Measurements from ENCODE around the gene TRIM51G. TPM values are rescaled to one million over a fixed set of nuclear protein-coding genes. Genes with fewer than 3 reads are reported as not detected.
"Not testable (repeated sequence)": the region's sequence is repeated elsewhere in the genome, so short reads cannot be mapped to it uniquely, and the experiment has no call there.

TRIM51G gene, protein sequence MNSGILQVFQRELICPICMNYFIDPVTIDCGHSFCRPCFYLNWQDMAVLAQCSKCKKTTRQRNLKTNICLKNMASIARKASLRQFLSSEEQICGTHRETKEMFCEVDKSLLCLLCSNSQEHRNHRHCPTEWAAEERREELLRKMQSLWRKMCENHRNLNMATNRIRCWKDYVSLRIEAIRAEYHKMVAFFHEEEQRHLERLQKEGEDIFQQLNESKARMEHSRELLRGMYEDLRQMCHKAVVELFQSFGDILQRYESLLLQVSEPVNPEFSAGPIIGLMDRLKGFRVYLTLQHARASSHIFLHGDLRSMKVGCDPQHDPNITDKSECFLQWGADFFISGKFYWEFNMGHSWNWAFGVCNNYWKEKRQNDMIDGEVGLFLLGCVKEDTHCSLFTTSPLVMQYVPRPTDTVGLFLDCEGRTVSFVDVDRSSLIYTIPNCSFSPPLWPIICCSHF
- not detected for total RNA-seq
- polyA plus RNA-seq: not detected

DNA sequence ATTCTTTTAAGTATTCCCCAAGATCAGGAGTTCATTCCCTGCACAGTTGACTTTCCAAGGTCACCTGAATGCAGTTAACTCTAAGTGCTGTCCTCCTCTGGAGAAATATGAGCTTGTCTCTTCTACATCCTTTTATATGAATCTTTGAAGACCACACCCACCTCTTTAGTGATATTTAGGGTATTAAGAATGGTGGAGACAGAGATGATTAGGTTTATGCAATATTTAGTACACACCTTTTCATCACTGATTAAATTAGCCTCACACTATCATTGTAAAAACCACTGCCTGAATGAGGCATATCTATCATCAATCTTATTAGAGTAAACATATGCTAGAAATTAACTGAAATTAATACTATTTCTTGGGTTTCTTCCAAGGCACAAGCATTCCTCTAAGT is at the start of gene TRIM51G:
Gene TRIM51G, minus strand, starts transcription at position 101 of the 400 bp plus-strand sequence. CDS start 2,190 bp downstream, outside the sequence.
- H3K9me3 Mint-ChIP-seq; H3K4me1 ChIP-seq (ENCODE audit: insufficient read depth, low read length); H3K27ac ChIP-seq (ENCODE audit: low read depth, low read length); H3K36me3 Mint-ChIP-seq; H3K27me3 ChIP-seq (ENCODE audit: insufficient read depth, low read length, poor library complexity, severe bottlenecking); H3K9me3 ChIP-seq (ENCODE audit: low read length); DNase-seq; H3K4me3 ChIP-seq (ENCODE audit: low read length); H3K4me3 Mint-ChIP-seq; H3K36me3 ChIP-seq (ENCODE audit: insufficient read depth, low read length); H3K4me1 Mint-ChIP-seq; H3K27me3 Mint-ChIP-seq; H3K27ac Mint-ChIP-seq; CTCF ChIA-PET; POLR2A ChIA-PET: not testable (repeated sequence)

GRCh38 chr11:49028523-49028922 is 44.8 kb upstream of the TRIM51G start, which contains the start of gene TRIM49B:
TRIM49B (plus strand) TSS chr11:49028823; CDS start chr11:49031600, 2,777 bp downstream.
- H3K4me1 Mint-ChIP-seq; H3K4me1 ChIP-seq (ENCODE audit: insufficient read depth, low read length); H3K36me3 Mint-ChIP-seq; H3K27me3 ChIP-seq (ENCODE audit: insufficient read depth, low read length, poor library complexity, severe bottlenecking); POLR2A ChIA-PET; H3K27ac Mint-ChIP-seq; H3K9me3 Mint-ChIP-seq; H3K4me3 Mint-ChIP-seq; H3K4me3 ChIP-seq (ENCODE audit: low read length); H3K9me3 ChIP-seq (ENCODE audit: low read length); H3K27me3 Mint-ChIP-seq; CTCF ChIA-PET; H3K27ac ChIP-seq (ENCODE audit: low read depth, low read length); H3K36me3 ChIP-seq (ENCODE audit: insufficient read depth, low read length); DNase-seq: not testable (repeated sequence)

DNA sequence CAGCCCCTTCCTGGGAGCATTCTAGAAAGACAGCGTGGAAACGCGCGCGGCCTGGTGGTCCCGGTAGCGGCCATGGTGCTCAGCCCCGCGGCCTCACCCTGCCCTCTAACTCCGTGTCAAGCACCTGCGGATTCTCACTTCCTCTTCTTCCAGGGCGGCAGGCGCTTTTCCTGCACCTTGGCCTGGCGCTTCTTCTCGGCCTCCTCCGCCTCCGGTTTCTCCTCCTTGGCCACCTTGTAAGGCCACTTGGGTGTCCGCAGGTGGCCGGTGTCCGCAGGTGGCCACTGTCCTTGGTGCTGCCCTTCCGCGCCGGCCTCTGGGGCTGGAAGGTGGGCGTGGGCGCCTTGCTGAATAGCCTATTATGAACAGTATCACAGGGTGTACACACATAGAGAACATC is 15.1 kb downstream of the TRIM51G start:
- H3K4me1 Mint-ChIP-seq; H3K36me3 Mint-ChIP-seq; H3K27me3 ChIP-seq (ENCODE audit: insufficient read depth, low read length, poor library complexity, severe bottlenecking); H3K9me3 Mint-ChIP-seq; H3K9me3 ChIP-seq (ENCODE audit: low read length); H3K27ac Mint-ChIP-seq; POLR2A ChIA-PET; H3K27ac ChIP-seq (ENCODE audit: low read depth, low read length); H3K4me3 ChIP-seq (ENCODE audit: low read length); H3K4me3 Mint-ChIP-seq; H3K27me3 Mint-ChIP-seq; CTCF ChIA-PET; H3K36me3 ChIP-seq (ENCODE audit: insufficient read depth, low read length); H3K4me1 ChIP-seq (ENCODE audit: insufficient read depth, low read length); DNase-seq: not testable (repeated sequence)

DNA sequence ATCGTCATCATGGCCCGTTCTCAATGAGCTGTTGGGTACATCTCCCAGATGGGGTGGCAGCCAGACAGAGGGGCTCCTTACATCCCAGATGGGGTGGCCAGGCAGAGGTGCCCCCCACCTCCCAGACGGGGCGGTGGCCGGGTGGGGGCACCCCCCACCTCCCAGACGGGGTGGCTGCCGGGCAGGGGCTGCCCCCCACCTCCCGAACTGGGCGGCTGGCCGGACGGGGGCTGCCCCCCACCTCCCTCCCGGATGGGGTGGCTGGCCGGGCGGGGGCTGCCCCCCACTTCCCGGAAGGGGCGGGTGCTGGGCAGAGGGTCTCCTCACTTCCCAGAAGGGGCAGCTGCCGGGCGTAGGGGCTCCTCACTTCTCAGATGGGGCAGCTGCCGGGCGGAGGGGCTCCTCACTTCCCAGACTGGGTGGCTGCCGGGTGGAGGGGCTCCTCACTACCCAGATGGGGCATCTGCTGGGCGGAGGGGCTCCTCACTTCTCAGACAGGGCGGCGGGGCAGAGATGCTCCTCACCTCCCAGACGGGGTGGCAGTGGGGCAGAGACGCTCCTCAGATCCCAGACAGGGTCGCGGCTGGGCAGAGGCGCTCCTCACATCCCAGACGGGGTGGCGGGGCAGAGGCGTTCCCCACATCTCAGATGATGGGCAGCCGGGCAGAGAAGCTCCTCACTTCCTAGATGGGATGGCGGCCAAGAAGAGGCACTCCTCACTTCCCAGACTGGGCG is 28.2 kb downstream of the TRIM51G start:
- peaks cover 0 to 11% (median 5%) of the 10 kb centered on the region in 5 donors for H3K9me3 Mint-ChIP-seq

GRCh38 chr11:48945796-48946195 is 37.9 kb downstream of the TRIM51G start:
- H3K27me3 Mint-ChIP-seq, CTCF ChIA-PET, POLR2A ChIA-PET: not testable (repeated sequence)

More for the DNA sequence above, 28.2 kb downstream of the TRIM51G start:
- DNase-seq; H3K4me3 Mint-ChIP-seq; H3K27me3 ChIP-seq (ENCODE audit: insufficient read depth, low read length, poor library complexity, severe bottlenecking); H3K4me1 ChIP-seq (ENCODE audit: insufficient read depth, low read length); H3K36me3 Mint-ChIP-seq; POLR2A ChIA-PET; H3K27ac Mint-ChIP-seq; CTCF ChIA-PET; H3K4me3 ChIP-seq (ENCODE audit: low read length); H3K36me3 ChIP-seq (ENCODE audit: insufficient read depth, low read length); H3K27me3 Mint-ChIP-seq; H3K4me1 Mint-ChIP-seq; H3K27ac ChIP-seq (ENCODE audit: low read depth, low read length); H3K9me3 ChIP-seq (ENCODE audit: low read length): not testable (repeated sequence)

More at GRCh38 chr11:48945796-48946195, 37.9 kb downstream of the TRIM51G start:
- H3K4me1 ChIP-seq (ENCODE audit: insufficient read depth, low read length); H3K4me3 ChIP-seq (ENCODE audit: low read length); H3K9me3 ChIP-seq (ENCODE audit: low read length); H3K27ac ChIP-seq (ENCODE audit: low read depth, low read length); H3K36me3 Mint-ChIP-seq; H3K4me3 Mint-ChIP-seq; DNase-seq; H3K36me3 ChIP-seq (ENCODE audit: insufficient read depth, low read length); H3K4me1 Mint-ChIP-seq; H3K27me3 ChIP-seq (ENCODE audit: insufficient read depth, low read length, poor library complexity, severe bottlenecking); H3K9me3 Mint-ChIP-seq: not testable (repeated sequence)
- H3K27ac Mint-ChIP-seq: peak overlapping the region in 1 of 8 donors; percentile 21

Other genes starting within 250 kb of the TRIM51G start
- not detected for gene TRIM49B, start 44.9 kb upstream of the TRIM51G start, total RNA-seq
- not detected for gene TRIM49B, start 44.9 kb upstream of the TRIM51G start, polyA plus RNA-seq
- not detected for gene TRIM64C, start 75.2 kb upstream of the TRIM51G start, total RNA-seq
- not detected for gene TRIM64C, start 75.2 kb upstream of the TRIM51G start, polyA plus RNA-seq
- gene FOLH1, start 224.7 kb upstream of the TRIM51G start, total RNA-seq: not detected
- not detected for gene FOLH1, start 224.7 kb upstream of the TRIM51G start, polyA plus RNA-seq